ENCODE measurements around the gene FMO5. TPM values are rescaled to one million over a fixed set of nuclear protein-coding genes. Genes with fewer than 3 reads are reported as not detected.
"Not testable (repeated sequence)": the region's sequence is repeated elsewhere in the genome, so short reads cannot be mapped to it uniquely, and the experiment has no call there.

Gene FMO5
- total RNA-seq, 2 experiments from 2014 or later: 0.48 to 0.72 TPM

DNA sequence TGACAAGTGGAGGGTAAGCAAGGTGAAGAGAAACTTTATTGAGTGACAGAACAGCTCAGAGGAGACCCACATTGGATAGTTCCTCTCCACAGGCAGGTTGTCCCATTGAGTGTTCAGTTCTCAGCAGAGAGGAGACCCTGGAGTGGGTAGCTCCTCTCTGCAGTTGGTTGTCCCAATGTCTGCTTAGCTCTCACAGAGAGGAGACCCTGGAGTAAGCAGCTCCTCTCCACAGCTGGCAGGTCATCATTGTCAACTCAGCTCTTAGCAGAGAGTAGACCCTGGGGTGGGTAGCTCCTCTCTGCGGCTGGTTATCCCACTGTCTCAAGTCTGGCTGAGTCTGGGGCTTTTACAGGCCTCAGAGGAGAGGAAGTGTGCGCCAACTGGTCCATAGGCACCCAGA lies 11.3 kb upstream of the FMO5 start:
- ChIA-PET POLR2A (no interaction called here), CTCF (interaction anchor here (1.6 kb wide), 1 partner anchor 11 kb away, joined by 6 read pairs; the partner anchor contains the start of gene FMO5)
- H3K4me3 Mint-ChIP-seq: no peak overlapping the region
- H3K27ac Mint-ChIP-seq: no peak overlapping the region
- peaks cover 6% of the 10 kb centered on the region for H3K27me3 Mint-ChIP-seq
- H3K9me3 Mint-ChIP-seq: peaks cover 5% of the 10 kb centered on the region
- H3K4me1 Mint-ChIP-seq: peaks cover under 1% of the 10 kb centered on the region
- no peak for DNase-seq
- H3K36me3 Mint-ChIP-seq (ENCODE audit: low read depth): no peaks in the 10 kb centered on the region

DNA sequence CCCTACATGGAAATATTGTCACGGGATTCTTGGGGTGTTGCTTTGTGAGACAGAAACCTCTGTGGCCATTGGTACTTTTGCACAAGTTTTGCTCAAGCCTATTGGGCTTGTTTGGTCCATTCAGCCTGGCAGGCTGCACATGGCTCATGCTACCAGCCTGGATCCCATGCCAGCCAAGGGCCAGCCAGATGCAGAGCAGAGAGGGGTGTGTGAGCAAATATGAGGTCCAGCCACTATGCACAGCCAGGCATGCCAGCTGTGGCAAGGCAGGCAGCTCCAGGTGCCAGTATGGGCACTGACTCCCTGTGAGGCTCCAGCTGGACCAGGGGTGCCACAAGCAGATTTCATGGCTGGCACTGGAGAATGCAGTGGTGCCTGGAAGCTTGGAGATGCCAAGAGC lies 10.7 kb upstream of the FMO5 start:
- POLR2A ChIA-PET: no interaction called here
- H3K36me3 Mint-ChIP-seq (ENCODE audit: low read depth): no peaks in the 10 kb centered on the region
- H3K9me3 Mint-ChIP-seq: peaks cover 5% of the 10 kb centered on the region
- H3K27ac Mint-ChIP-seq: no peak overlapping the region
- no peaks in the 10 kb centered on the region for H3K4me1 Mint-ChIP-seq
- H3K4me3 Mint-ChIP-seq: no peak overlapping the region
- no peak for DNase-seq
- peaks cover 13% of the 10 kb centered on the region for H3K27me3 Mint-ChIP-seq
- CTCF ChIA-PET: interaction anchor here (1.6 kb wide), 1 partner anchor 10 kb away, joined by 6 read pairs; the partner anchor contains the start of gene FMO5

DNA sequence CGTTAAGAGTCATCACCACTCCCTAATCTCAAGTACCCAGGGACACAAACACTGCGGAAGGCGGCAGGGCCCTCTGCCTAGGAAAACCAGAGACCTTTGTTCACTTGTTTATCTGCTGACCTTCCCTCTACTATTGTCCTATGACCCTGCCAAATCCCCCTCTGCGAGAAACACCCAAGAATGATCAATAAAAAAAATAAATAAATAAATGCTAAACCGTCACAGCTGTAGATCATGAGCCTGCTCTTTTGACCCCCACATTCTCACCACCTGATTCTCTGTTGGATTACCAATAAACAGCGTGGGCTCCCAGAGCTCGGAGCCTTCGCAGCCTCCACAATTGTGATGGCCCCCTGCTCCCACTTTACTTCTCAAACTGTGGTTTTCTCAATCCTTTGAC lies 8.8 kb upstream of the FMO5 start:
- H3K4me3 Mint-ChIP-seq; H3K27me3 Mint-ChIP-seq; H3K27ac Mint-ChIP-seq; H3K9me3 Mint-ChIP-seq; H3K36me3 Mint-ChIP-seq (ENCODE audit: low read depth); DNase-seq; H3K4me1 Mint-ChIP-seq; CTCF ChIA-PET; POLR2A ChIA-PET: not testable (repeated sequence)

DNA sequence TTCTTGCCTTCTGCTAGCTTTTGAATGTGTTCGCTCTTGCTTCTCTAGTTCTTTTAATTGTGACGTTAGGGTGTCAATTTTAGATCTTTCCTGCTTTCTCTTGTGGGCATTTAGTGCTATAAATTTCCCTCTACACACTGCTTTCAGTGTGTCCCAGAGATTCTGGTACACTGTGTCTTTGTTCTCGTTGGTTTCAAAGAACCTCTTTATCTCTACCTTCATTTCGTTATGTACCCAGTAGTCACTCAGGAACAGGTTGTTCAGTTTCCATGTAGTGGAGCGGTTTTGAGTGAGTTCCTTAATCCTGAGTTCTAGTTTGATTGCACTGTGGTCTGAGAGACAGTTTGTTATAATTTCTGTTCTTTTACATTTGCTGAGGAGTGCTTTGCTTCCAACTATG lies 5.9 kb upstream of the FMO5 start:
- H3K36me3 Mint-ChIP-seq (ENCODE audit: low read depth); DNase-seq; POLR2A ChIA-PET; H3K9me3 Mint-ChIP-seq; H3K27ac Mint-ChIP-seq; H3K4me3 Mint-ChIP-seq; H3K4me1 Mint-ChIP-seq; H3K27me3 Mint-ChIP-seq: not testable (repeated sequence)
- CTCF ChIA-PET: interaction anchor here (1.9 kb wide), 1 partner anchor 13 kb away, joined by 6 read pairs; no protein-coding TSS in a partner anchor

DNA sequence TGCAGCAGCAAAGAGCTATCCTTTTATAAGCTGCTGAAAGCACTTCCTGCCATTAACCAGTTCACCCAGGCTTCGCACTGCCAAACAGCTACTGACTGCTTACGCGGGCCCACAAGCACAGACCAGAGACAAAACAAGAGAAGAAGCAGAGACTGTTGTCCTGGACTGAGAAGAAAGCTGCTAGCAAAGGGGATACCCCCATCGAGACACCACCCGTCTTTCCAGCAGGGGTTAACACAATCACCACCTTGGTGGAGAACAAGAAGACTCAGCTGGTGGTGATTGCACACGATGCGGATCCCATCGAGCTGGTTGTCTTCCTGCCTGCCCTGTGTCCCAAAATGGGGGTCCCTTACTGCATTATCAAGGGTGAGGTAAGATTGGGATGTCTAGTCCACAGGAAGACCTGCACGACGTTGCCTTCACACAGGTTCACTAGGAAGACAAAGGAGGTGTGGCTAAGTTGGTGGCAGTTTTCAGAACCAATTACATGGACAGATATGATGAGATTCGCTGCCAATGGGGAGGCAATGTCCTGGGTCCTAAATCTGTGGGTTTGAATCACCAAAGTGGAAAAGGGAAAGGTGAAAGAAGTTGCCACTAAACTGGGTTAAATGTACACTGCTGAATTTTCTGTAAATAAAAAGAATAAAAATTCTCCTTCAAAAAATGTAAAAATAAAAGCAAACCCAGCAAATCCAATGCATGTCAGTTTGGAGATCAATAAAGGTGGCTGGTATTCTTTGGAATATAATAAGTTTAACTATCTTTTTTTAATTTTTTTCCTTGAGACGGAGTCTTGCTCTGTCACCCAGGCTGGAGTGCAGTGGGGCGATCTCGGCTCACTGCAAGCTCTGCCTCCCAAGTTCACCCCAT lies 1.2 kb downstream of the FMO5 start:
- Mint-ChIP-seq H3K9me3 (peaks cover 2% of the 10 kb centered on the region), H3K27me3 (peaks cover 5% of the 10 kb centered on the region), H3K36me3 (ENCODE audit: low read depth) (no peaks in the 10 kb centered on the region), H3K4me3 (no peak overlapping the region), H3K27ac (no peak overlapping the region), H3K4me1 (peaks cover 12% of the 10 kb centered on the region)
- CTCF ChIA-PET: interaction anchor here (1.0 to 3.6 kb wide), 2 partner anchors 19 to 65 kb away, joined by 3 to 14 read pairs; partner anchors contain the start of gene CHD1L
- DNase-seq: no peak
- POLR2A ChIA-PET: no interaction called here

DNA sequence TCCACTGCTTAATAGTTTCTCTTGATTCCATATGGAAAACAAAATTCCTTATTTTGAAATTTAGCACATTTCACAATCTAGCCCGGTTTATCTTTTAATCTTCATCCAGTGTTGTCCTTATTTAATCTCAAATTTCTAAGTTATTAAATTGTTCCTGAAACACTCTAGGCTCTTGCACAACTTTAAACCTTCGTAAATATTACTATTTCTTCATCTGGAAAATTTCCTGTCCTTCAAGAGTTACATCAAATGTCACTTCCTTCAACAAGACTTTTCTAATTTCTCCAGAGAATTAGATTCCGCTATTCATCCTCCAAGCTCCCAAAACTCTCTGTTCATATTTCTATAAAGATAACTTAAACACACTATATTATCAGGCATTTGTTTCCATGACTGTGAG lies 6.5 kb downstream of the FMO5 start:
- Mint-ChIP-seq H3K36me3 (ENCODE audit: low read depth) (no peaks in the 10 kb centered on the region), H3K27ac (no peak overlapping the region), H3K9me3 (no peaks in the 10 kb centered on the region), H3K4me1 (no peaks in the 10 kb centered on the region), H3K4me3 (no peak overlapping the region), H3K27me3 (peaks cover 3% of the 10 kb centered on the region)
- no peak for DNase-seq
- POLR2A ChIA-PET: no interaction called here
- CTCF ChIA-PET: interaction anchor here (1.3 kb wide), 1 partner anchor 24 kb away, joined by 4 read pairs; no protein-coding TSS in a partner anchor

DNA sequence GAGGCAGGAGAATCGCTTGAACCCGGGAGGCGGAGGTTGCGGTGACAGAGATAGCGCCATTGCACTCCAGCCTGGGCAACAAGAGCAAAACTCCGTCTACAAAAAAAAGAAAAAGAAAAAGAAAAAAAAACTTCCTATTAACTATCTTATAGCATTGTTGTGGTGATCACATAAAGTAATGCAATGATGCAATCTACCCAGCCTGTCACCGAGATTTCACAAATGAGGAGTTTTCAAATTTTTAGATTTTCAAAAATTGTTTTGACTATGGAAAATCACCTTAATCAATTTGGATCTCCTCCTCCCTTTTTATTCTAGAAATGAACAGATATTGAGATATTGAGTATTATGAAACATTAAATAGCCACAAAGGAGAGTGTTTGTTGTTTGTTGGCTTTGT lies 8.0 kb downstream of the FMO5 start:
- H3K4me3 Mint-ChIP-seq: no peak overlapping the region
- H3K36me3 Mint-ChIP-seq (ENCODE audit: low read depth): no peaks in the 10 kb centered on the region
- H3K27me3 Mint-ChIP-seq: peaks cover 4% of the 10 kb centered on the region
- H3K9me3 Mint-ChIP-seq: no peaks in the 10 kb centered on the region
- CTCF ChIA-PET: no interaction called here
- no peak overlapping the region for H3K27ac Mint-ChIP-seq
- no peak for DNase-seq
- H3K4me1 Mint-ChIP-seq: no peaks in the 10 kb centered on the region
- POLR2A ChIA-PET: no interaction called here

DNA sequence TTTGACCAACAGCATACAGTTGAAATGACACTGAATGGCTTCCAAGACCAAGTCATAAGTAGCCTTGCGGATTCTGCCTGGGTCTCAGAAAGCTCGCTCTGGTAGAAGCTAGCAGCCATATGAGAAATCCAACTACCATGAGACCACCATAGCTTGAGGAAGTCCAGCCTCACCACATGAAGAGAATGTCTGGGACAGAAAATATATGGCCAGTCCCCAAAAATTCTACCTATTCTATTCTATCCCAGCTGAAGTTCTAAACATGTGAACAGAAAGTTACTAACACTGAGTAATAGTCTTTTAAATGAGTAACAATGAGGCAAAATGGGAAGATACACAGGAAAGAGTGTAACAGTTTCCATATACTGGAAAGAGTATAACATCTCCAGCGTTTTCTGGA lies 9.0 kb downstream of the FMO5 start:
- no peak overlapping the region for H3K4me3 Mint-ChIP-seq
- peaks cover 3% of the 10 kb centered on the region for H3K27me3 Mint-ChIP-seq
- no peaks in the 10 kb centered on the region for H3K4me1 Mint-ChIP-seq
- POLR2A ChIA-PET: no interaction called here
- DNase-seq: no peak
- CTCF ChIA-PET: no interaction called here
- H3K36me3 Mint-ChIP-seq (ENCODE audit: low read depth): no peaks in the 10 kb centered on the region
- no peaks in the 10 kb centered on the region for H3K9me3 Mint-ChIP-seq
- no peak overlapping the region for H3K27ac Mint-ChIP-seq

DNA sequence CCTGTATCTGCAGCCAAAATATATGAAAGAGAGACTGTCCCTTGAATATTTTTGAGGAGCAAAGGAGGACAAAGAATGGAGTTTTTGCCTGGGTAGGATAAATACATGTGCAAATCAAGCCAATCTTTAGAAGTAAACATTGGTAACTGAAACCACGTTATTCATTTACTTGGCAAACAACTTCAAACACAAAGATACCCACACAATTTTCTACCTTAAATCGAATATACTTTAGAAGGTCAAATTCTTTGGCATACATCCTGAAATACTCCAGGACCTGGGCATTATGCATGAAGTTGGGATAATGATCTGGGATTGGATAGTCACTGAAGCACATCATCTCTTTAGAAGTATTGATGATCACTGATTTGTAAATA lies 9.6 kb downstream of the FMO5 start:
- H3K9me3 Mint-ChIP-seq: no peaks in the 10 kb centered on the region
- no peaks in the 10 kb centered on the region for H3K36me3 Mint-ChIP-seq (ENCODE audit: low read depth)
- ChIA-PET POLR2A (no interaction called here), CTCF (no interaction called here)
- no peak for DNase-seq
- no peak overlapping the region for H3K4me3 Mint-ChIP-seq
- no peaks in the 10 kb centered on the region for H3K4me1 Mint-ChIP-seq
- H3K27me3 Mint-ChIP-seq: peaks cover 3% of the 10 kb centered on the region
- no peak overlapping the region for H3K27ac Mint-ChIP-seq

DNA sequence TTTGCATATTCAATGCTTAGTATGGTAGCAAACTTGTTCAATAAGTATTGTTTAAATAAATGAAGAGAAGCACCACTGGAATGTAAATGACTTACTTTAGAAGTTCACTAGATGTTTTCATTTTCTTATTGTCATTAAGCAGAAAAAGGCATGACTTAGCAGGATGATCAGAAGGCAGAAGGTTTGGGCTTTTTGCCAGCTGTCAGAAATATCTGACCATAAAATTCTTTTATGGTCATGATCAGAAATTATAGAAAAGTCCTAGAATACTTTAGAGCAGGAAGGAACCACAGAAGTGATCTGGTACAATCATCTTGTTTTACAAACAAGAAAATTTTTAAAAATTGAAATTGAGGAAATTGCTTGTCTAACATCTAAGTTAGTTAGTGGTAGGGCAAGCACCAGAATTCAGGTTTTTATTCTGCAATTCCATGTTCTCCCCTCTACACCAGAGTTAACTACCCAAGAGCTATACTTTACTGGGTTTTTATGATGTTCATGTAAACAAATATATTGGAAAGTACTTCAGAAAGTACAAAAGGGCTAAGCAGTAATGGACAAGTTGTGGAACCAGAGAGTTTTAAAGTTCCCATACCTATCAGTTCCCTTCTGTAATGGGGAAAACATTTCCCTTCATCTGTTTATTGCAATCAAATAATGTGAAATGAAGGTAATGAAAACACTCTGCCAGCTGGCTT lies 10.1 kb downstream of the FMO5 start:
- Mint-ChIP-seq H3K9me3 (no peaks in the 10 kb centered on the region), H3K36me3 (ENCODE audit: low read depth) (no peaks in the 10 kb centered on the region), H3K4me1 (no peaks in the 10 kb centered on the region), H3K4me3 (no peak overlapping the region), H3K27ac (no peak overlapping the region), H3K27me3 (peaks cover 3% of the 10 kb centered on the region)
- CTCF ChIA-PET: no interaction called here
- POLR2A ChIA-PET: no interaction called here
- no peak for DNase-seq

DNA sequence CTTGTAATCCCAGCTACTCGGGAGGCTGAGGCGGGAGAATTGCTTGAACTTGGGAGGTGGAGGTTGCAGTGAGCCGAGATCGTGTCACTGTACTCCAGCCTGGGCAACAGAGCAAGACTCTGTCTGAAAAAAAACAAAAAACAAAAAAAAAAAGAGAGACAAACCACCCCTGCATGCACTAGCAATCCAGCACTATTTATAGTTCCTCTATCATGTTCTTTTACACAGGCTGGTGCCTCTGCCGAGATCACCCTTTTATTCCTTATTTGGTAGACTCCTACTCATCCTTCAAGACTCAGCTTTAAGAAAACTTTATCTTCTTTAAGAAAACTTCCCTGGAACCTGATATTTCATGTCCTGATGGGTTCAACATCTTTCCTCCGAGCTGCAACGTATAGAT lies 10.8 kb downstream of the FMO5 start:
- Mint-ChIP-seq H3K9me3 (no peaks in the 10 kb centered on the region), H3K4me3 (no peak overlapping the region), H3K4me1 (no peaks in the 10 kb centered on the region), H3K36me3 (ENCODE audit: low read depth) (no peaks in the 10 kb centered on the region), H3K27ac (no peak overlapping the region), H3K27me3 (peaks cover 3% of the 10 kb centered on the region)
- no peak for DNase-seq
- ChIA-PET POLR2A (no interaction called here), CTCF (no interaction called here)

DNA sequence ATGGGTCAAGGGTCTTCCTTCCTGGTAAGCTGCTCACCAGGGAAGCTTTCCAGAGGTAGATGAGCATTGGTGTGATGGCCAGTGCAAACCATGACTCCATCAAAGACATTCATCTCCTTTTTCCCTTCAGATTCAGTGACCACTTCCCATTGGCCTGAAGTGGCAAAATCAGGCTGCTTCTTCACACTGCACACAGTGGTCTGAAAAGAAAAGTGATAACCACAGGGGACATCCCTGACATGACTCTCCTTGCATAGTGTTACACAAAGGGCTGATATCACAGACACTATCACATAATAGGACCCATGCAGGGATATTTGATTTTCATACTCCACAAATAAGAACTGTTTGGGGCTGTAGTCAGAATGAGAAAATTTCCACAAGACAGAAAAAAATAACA lies 11.9 kb downstream of the FMO5 start:
- H3K4me3 Mint-ChIP-seq: no peak overlapping the region
- DNase-seq: no peak
- peaks cover 3% of the 10 kb centered on the region for H3K27me3 Mint-ChIP-seq
- POLR2A ChIA-PET: no interaction called here
- CTCF ChIA-PET: no interaction called here
- no peaks in the 10 kb centered on the region for H3K36me3 Mint-ChIP-seq (ENCODE audit: low read depth)
- H3K4me1 Mint-ChIP-seq: no peaks in the 10 kb centered on the region
- H3K9me3 Mint-ChIP-seq: no peaks in the 10 kb centered on the region
- no peak overlapping the region for H3K27ac Mint-ChIP-seq

DNA sequence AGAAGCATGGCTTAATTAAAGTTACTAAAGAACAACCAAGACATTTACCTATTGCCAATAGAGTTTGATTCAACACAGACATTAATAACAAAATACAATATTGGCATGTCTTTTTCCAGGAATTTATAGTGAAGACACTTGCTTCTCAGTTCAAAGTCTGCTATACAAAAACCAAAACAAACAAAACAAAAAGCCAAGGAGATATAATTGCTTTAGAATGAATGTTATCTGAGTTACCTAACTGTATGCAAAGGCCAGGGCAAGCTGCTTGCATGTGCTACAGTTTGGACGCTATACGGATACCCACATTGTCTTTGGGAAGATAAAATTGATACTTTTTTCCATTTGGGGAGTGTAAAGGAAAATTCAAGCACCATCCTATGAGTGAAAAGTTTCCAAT lies 13.6 kb downstream of the FMO5 start:
- Mint-ChIP-seq H3K27me3 (peaks cover 3% of the 10 kb centered on the region), H3K27ac (no peak overlapping the region), H3K36me3 (ENCODE audit: low read depth) (no peaks in the 10 kb centered on the region), H3K9me3 (no peaks in the 10 kb centered on the region), H3K4me3 (no peak overlapping the region), H3K4me1 (no peaks in the 10 kb centered on the region)
- ChIA-PET POLR2A (no interaction called here), CTCF (no interaction called here)
- DNase-seq: no peak
